HepG2 (cell line): Measurements from ENCODE around the gene DUSP9. TPM values are rescaled to one million over a fixed set of nuclear protein-coding genes. Genes with fewer than 3 reads are reported as not detected.

Experiments used
- ATAC-seq: fragments of 200-7000 bp; cut with Tn5 transposase; 3 replicates; pipeline ENCODE4 v1.9.1; 2020; ENCODE audit warnings: mild to moderate bottlenecking, moderate library complexity
- BruUV-seq: library from RNA; stranded (reverse); fragments of 400-500 nt; replicated peaks from 2 replicates; lab custom pipeline; 2021; lab: Mats Ljungman, UMichigan
- CTCF ChIA-PET: fragments of 300-600 bp; formaldehyde crosslinking; extraction: SDS; loops from one replicate; lab custom pipeline; 2021; ENCODE audit warnings: low total read pairs, inconsistent platforms, low intra/inter-chr PET ratio; lab: Yijun Ruan, JAX
- POLR2A ChIA-PET: fragments of 350-600 bp; sonication (Branson Sonifier 250); formaldehyde crosslinking; loops from one replicate; lab custom pipeline; 2020; ENCODE audit warnings: antibody characterized with exemption, inconsistent platforms; lab: Yijun Ruan, JAX
- DNase-seq: peaks from one replicate; pipeline ENCODE4 v3.0.0-alpha.2; 2015; ENCODE audit warnings: low spot score
- FAIRE-seq: peaks from 3 replicates; lab custom pipeline; 2011; peaks lifted over from hg19 to GRCh38; lab: Jason Lieb, UNC
- H2AFZ ChIP-seq: one replicate; pipeline ENCODE4 v1.6.1; 2011; ENCODE audit warnings: low read length, inconsistent platforms
- H3K27ac ChIP-seq: fragments of 300-600 bp; 3 replicates; pipeline ENCODE4 v1.8.0; 2011; ENCODE audit warnings: mixed run types, mild to moderate bottlenecking, mixed read lengths, low read length, inconsistent platforms; ENCODE audit not compliant: insufficient read depth; ENCODE audit errors: extremely low read length
- H3K27me3 ChIP-seq, 2 experiments: fragments of 200-600 bp in 1 of 2; 2 replicates in 1 of 2; 3 replicates in 1 of 2; pipeline versions ENCODE4 v1.6.0 to v1.8.0; 2011; ENCODE audit warnings: low read length in 2 of 2, mild to moderate bottlenecking in 2 of 2, moderate library complexity in 2 of 2, inconsistent platforms in 1 of 2; ENCODE audit not compliant: insufficient read depth in 2 of 2, control insufficient read depth in 1 of 2
- H3K36me3 ChIP-seq, 2 experiments: fragments of 200-600 bp in 1 of 2; replicated peaks in 1 of 2; 2 replicates in 1 of 2; 3 replicates in 1 of 2; pipeline versions ENCODE4 v1.5.1 to v1.8.0; 2011; ENCODE audit warnings: low read length in 2 of 2, inconsistent platforms in 1 of 2; ENCODE audit not compliant: insufficient read depth in 2 of 2, control insufficient read depth in 1 of 2
- H3K4me1 ChIP-seq: 2 replicates; pipeline ENCODE4 v1.5.1; 2012; ENCODE audit warnings: low read length, inconsistent platforms; ENCODE audit not compliant: insufficient read depth
- H3K4me2 ChIP-seq: 2 replicates; pipeline ENCODE4 v1.6.0; 2011; ENCODE audit warnings: low read depth, low read length, inconsistent platforms
- H3K4me3 ChIP-seq, 3 experiments: fragments of 200-600 bp in 1 of 3; sonication (generic), shearing (Covaris generic) in 1 of 3; replicated peaks in 1 of 3; 2 replicates each; pipeline ENCODE4 v1.5.1; 2011 to 2016; ENCODE audit warnings: low read length in 3 of 3, inconsistent platforms in 2 of 3, low read depth in 2 of 3, mild to moderate bottlenecking in 2 of 3, control low read depth in 1 of 3, mixed read lengths in 1 of 3; ENCODE audit not compliant: insufficient read depth in 1 of 3
- H3K79me2 ChIP-seq: one replicate; pipeline ENCODE4 v1.6.1; 2011; ENCODE audit warnings: low read length, inconsistent platforms; ENCODE audit not compliant: insufficient read depth
- H3K9ac ChIP-seq: 2 replicates; pipeline ENCODE4 v1.6.0; 2011; ENCODE audit warnings: mild to moderate bottlenecking, low read depth, low read length, inconsistent platforms; ENCODE audit not compliant: insufficient read depth
- H3K9me3 ChIP-seq: 2 replicates; pipeline ENCODE4 v1.5.1; 2012; ENCODE audit warnings: mild to moderate bottlenecking, low read length
- H4K20me1 ChIP-seq: 2 replicates; pipeline ENCODE4 v1.6.0; 2011; ENCODE audit warnings: inconsistent platforms, mild to moderate bottlenecking, low read length, moderate library complexity; ENCODE audit not compliant: insufficient read depth
- ARID2 ChIP-seq: sonication (generic); formaldehyde crosslinking; IDR thresholded peaks from 2 replicates; pipeline ENCODE4 v1.8.1; 2022; ENCODE audit warnings: mild to moderate bottlenecking, missing genetic modification reagents, borderline replicate concordance
- BCL6 ChIP-seq: IDR thresholded peaks from 2 replicates; pipeline ENCODE4 v1.6.1; 2016; ENCODE audit warnings: missing genetic modification reagents, missing compliant biosample characterization
- DNMT1 ChIP-seq: sonication (generic); formaldehyde crosslinking; IDR thresholded peaks from 2 replicates; pipeline ENCODE4 v1.5.1; 2020; ENCODE audit warnings: mild to moderate bottlenecking, missing genetic modification reagents
- HMG20A ChIP-seq: IDR thresholded peaks from 2 replicates; pipeline ENCODE4 v1.6.1; 2016; ENCODE audit warnings: borderline replicate concordance
- IKZF4 ChIP-seq: sonication (generic); formaldehyde crosslinking; IDR thresholded peaks from 2 replicates; pipeline ENCODE4 v1.5.1; 2020; ENCODE audit warnings: borderline replicate concordance, mild to moderate bottlenecking, low read depth, missing genetic modification reagents; ENCODE audit errors: not compliant biosample characterization
- KLF15 ChIP-seq: sonication (generic); formaldehyde crosslinking; IDR thresholded peaks from 2 replicates; pipeline ENCODE4 v1.8.1; 2023; ENCODE audit warnings: borderline replicate concordance, mild to moderate bottlenecking, inconsistent platforms, missing genetic modification reagents, mixed read lengths
- MTA3 ChIP-seq: sonication (generic); formaldehyde crosslinking; IDR thresholded peaks from 2 replicates; pipeline ENCODE4 v1.4.0; 2020; ENCODE audit warnings: missing genetic modification reagents
- REXO4 ChIP-seq: sonication (generic); formaldehyde crosslinking; IDR thresholded peaks from 2 replicates; pipeline ENCODE4 v1.8.0; 2022; ENCODE audit warnings: missing genetic modification reagents, mild to moderate bottlenecking, borderline replicate concordance
- SRY ChIP-seq: sonication (generic); formaldehyde crosslinking; IDR thresholded peaks from 2 replicates; pipeline ENCODE4 v1.8.0; 2022; ENCODE audit warnings: mild to moderate bottlenecking, missing genetic modification reagents
- THAP11 ChIP-seq: IDR thresholded peaks from 2 replicates; pipeline ENCODE4 v1.6.1; 2016; ENCODE audit warnings: missing biosample characterization, missing genetic modification reagents
- THYN1 ChIP-seq: sonication (generic); formaldehyde crosslinking; IDR thresholded peaks from 2 replicates; pipeline ENCODE4 v1.8.1; 2023; ENCODE audit warnings: low read depth, mild to moderate bottlenecking, moderate library complexity, missing genetic modification reagents, borderline replicate concordance
- YEATS2 ChIP-seq: sonication (generic); formaldehyde crosslinking; IDR thresholded peaks from 2 replicates; pipeline ENCODE4 v1.4.0; 2020; ENCODE audit warnings: missing genetic modification reagents, borderline replicate concordance
- ZBTB3 ChIP-seq: sonication (generic); formaldehyde crosslinking; IDR thresholded peaks from 2 replicates; pipeline ENCODE4 v1.4.0; 2020; ENCODE audit warnings: low read depth, mild to moderate bottlenecking, moderate library complexity, missing genetic modification reagents, borderline replicate concordance
- ZMAT3 ChIP-seq: sonication (generic); formaldehyde crosslinking; conservative IDR thresholded peaks from 2 replicates; pipeline ENCODE4 v1.7.0; 2021; ENCODE audit warnings: missing genetic modification reagents
- ZNF10 ChIP-seq: sonication (generic); formaldehyde crosslinking; IDR thresholded peaks from 2 replicates; pipeline ENCODE4 v1.4.0; 2020; ENCODE audit warnings: mild to moderate bottlenecking, low read depth, missing genetic modification reagents, borderline replicate concordance
- ZNF354B ChIP-seq: sonication (generic); formaldehyde crosslinking; IDR thresholded peaks from 2 replicates; pipeline ENCODE4 v1.8.0; 2022; ENCODE audit warnings: mild to moderate bottlenecking, missing genetic modification reagents
- ZNF749 ChIP-seq: sonication (generic); formaldehyde crosslinking; IDR thresholded peaks from 2 replicates; pipeline ENCODE4 v1.8.0; 2022; ENCODE audit warnings: mild to moderate bottlenecking, missing genetic modification reagents, moderate library complexity, borderline replicate concordance
- whole genome bisulfite sequencing: methylation state at CpG from one replicate; pipeline ENCODE4 v1.1.6; 2017; ENCODE audit warnings: low lambda C conversion rate; 5-methylcytosine and 5-hydroxymethylcytosine counted together
- in situ Hi-C: cut with HindIII; loops from 2 replicates; pipeline ENCODE4 v1.10.0; 2017; ENCODE audit warnings: low pct_unique_long_range_greater_than_20kb; ENCODE audit not compliant: extremely low pct_ligation_motif_present
- intact Hi-C: fragments of 100-400 bp; cut with micrococcal nuclease; formaldehyde crosslinking; loops from one replicate; pipeline ENCODE4 v1.10.0; 2022; ENCODE audit not compliant: unreplicated experiment
- polyA plus RNA-seq, 8 experiments: library from polyadenylated mRNA; depleted of rRNA in 3 of 8; stranded (reverse) in 7 of 8; unstranded in 1 of 8; fragments of >200 nt; fragmentation: Illumina TruSeq in 4 of 8; extraction: Trizol in 4 of 8; gene quantifications; 2 replicates each; pipeline versions ENCODE4 v1.2.1 to v1.2.3, GENCODE V29; 2011 to 2016; ENCODE audit warnings: low read depth in 4 of 8, missing spikeins in 1 of 8, mixed read lengths in 1 of 8; ENCODE audit not compliant: insufficient read depth in 1 of 8
- total RNA-seq, 5 experiments: library from RNA; depleted of rRNA; stranded (reverse); fragments of >200 nt; fragmentation: Illumina TruSeq; extraction: Trizol; gene quantifications; 2 replicates each; pipeline ENCODE4 v1.2.3, GENCODE V29; 2016; ENCODE audit warnings: low read depth in 1 of 5
- TF ChIP-seq, protein P1 (sequence below): sonication (generic); formaldehyde crosslinking; conservative IDR thresholded peaks from 2 replicates; pipeline ENCODE4 v1.8.0; 2022; ENCODE audit warnings: mild to moderate bottlenecking, moderate library complexity, missing genetic modification reagents
- TF ChIP-seq, protein P2 (sequence below): sonication (generic); formaldehyde crosslinking; IDR thresholded peaks from 2 replicates; pipeline ENCODE4 v1.8.0; 2022; ENCODE audit warnings: missing genetic modification reagents, mild to moderate bottlenecking, inconsistent platforms, borderline replicate concordance

DUSP9 gene
- total and polyA plus RNA-seq, 2 of the 13 experiments (the other 11 are each of a cell fraction or from before 2014, with no cell fraction given), result 235 to 435 TPM

DNA sequence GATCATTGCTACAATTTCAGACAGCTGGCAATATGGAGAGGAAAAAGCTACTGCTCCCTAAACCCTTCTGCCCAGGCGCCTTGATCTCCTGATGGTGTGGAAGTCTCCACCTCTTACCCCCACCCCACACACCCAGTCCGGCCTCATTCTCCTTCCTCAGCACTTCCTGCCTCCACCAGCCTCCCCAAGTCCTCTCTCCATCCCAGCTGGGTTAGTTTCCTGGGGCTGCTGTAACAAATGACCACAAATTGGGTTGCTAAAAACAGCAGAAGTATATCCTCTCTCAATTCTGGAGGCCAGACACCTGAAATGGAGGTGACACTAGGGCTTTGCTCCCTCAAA lies 47.0 kb upstream of the DUSP9 start:
- H3K36me3 ChIP-seq, result no peaks in the 10 kb centered on the region
- H3K9ac ChIP-seq, result 0 out of 2 replicates have a peak overlapping the region, but pooled peaks have one; percentile 29
- intact Hi-C loops (no loop called here), in situ Hi-C loops (no loop called here)
- ChIA-PET POLR2A (interaction anchor here (0.8 to 1.9 kb wide), 5 partner anchors 10 to 47 kb away, joined by 3 to 10 read pairs (median 6); partner anchors contain the start of gene DUSP9), CTCF (no interaction called here)
- ATAC-seq, result no peak; the same call in 2 of the 3 replicates
- H3K4me1 ChIP-seq, result peaks cover 30% of the 10 kb centered on the region
- H3K4me2 ChIP-seq, result peak overlapping the region; percentile 77
- peaks cover 9% of the 10 kb centered on the region for H3K79me2 ChIP-seq
- BruUV-seq, result no TSS peak
- DNase-seq, result no peak
- H3K9me3 ChIP-seq, result no peaks in the 10 kb centered on the region
- H3K27ac ChIP-seq, result no peak overlapping the region
- WGBS, result 17% methylated on average over 1 of the region's 2 CpGs
- H3K27me3 ChIP-seq, result no peaks in the 10 kb centered on the region; a peak in 1 of 5 replicates
- TF ChIP-seq DNMT1 (CRISPR knock-in tag) (no peak), THYN1 (CRISPR knock-in tag) (no peak), ZNF10 (no peak), MTA3 (CRISPR knock-in tag) (no peak), IKZF4 (CRISPR knock-in tag) (no peak), BCL6 (CRISPR knock-in tag) (no peak), SRY (CRISPR knock-in tag) (no peak), ZMAT3 (CRISPR knock-in tag) (no peak), YEATS2 (no peak), ZNF354B (CRISPR knock-in tag) (no peak), REXO4 (no peak), THAP11 (CRISPR knock-in tag) (no peak), ARID2 (CRISPR knock-in tag) (no peak), ZNF749 (CRISPR knock-in tag) (no peak), HMG20A (no peak), ZBTB3 (no peak), KLF15 (CRISPR knock-in tag) (no peak)
- TF ChIP-seq, protein P1, sequence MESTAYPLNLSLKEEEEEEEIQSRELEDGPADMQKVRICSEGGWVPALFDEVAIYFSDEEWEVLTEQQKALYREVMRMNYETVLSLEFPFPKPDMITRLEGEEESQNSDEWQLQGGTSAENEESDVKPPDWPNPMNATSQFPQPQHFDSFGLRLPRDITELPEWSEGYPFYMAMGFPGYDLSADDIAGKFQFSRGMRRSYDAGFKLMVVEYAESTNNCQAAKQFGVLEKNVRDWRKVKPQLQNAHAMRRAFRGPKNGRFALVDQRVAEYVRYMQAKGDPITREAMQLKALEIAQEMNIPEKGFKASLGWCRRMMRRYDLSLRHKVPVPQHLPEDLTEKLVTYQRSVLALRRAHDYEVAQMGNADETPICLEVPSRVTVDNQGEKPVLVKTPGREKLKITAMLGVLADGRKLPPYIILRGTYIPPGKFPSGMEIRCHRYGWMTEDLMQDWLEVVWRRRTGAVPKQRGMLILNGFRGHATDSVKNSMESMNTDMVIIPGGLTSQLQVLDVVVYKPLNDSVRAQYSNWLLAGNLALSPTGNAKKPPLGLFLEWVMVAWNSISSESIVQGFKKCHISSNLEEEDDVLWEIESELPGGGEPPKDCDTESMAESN, result no peak
- TF ChIP-seq, protein P2, sequence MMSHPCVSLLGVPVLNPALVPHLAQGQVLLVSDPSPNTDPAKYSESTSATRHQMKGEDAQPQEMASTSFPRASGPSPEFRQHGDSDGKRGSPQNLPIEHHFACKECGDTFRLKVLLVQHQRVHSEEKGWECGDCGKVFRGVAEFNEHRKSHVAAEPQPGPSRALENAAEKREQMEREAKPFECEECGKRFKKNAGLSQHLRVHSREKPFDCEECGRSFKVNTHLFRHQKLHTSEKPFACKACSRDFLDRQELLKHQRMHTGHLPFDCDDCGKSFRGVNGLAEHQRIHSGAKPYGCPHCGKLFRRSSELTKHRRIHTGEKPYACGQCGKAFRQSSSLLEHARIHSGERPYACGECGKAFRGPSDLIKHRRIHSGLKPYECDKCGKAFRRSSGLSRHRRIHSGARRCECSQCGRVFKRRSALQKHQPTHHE (CRISPR knock-in tag), result no peak
- H2AFZ ChIP-seq, result no peak overlapping the region
- no peaks in the 10 kb centered on the region for H4K20me1 ChIP-seq
- H3K4me3 ChIP-seq, result peak overlapping the region; percentile 60 to 70 (median 63); a peak in 5 of 6 replicates
- FAIRE-seq, result no peak
